HT-29 (cell line): ENCODE measurements around the gene B9D2. TPM values are rescaled to one million over a fixed set of nuclear protein-coding genes. Genes with fewer than 3 reads are reported as not detected.
"Not testable (repeated sequence)": the region's sequence is repeated elsewhere in the genome, so short reads cannot be mapped to it uniquely, and the experiment has no call there.

Source experiments
- DNase-seq: peaks from one replicate; pipeline ENCODE4 v3.0.0-alpha.2; 2015; ENCODE audit warnings: low spot score
- total RNA-seq: library from RNA; depleted of rRNA; stranded (reverse); fragments of >200 nt; shearing (Covaris generic); gene quantifications from 2 replicates; pipeline ENCODE4 v1.2.3, GENCODE V29; 2014; rRNA removed

The B9D2 gene
- total RNA-seq = 26.9 and 32.1 TPM in 2 replicates

- peak; percentile 100 for DNase-seq
Measured at GRCh38 chr19:41363753-41364523, at the start of gene B9D2. TSS of gene B9D2 (minus strand) at chr19:41364149. CDS start at chr19:41363519, 630 bp downstream.

- no peak for DNase-seq
Measured at GRCh38 chr19:41412953-41413352, 49.0 kb upstream of the B9D2 start.

- no peak for DNase-seq
Measured at GRCh38 chr19:41411968-41412265, 48.0 kb upstream of the B9D2 start.

- no peak for DNase-seq
Measured at GRCh38 chr19:41411100-41411967, 47.4 kb upstream of the B9D2 start.

GRCh38 chr19:41410336-41411054 lies 46.5 kb upstream of the B9D2 start:
- no peak for DNase-seq

GRCh38 chr19:41409288-41409687 lies 45.3 kb upstream of the B9D2 start:
- peak; percentile 91 for DNase-seq

GRCh38 chr19:41408846-41409245 lies 44.9 kb upstream of the B9D2 start:
- not testable (repeated sequence) for DNase-seq

DNA sequence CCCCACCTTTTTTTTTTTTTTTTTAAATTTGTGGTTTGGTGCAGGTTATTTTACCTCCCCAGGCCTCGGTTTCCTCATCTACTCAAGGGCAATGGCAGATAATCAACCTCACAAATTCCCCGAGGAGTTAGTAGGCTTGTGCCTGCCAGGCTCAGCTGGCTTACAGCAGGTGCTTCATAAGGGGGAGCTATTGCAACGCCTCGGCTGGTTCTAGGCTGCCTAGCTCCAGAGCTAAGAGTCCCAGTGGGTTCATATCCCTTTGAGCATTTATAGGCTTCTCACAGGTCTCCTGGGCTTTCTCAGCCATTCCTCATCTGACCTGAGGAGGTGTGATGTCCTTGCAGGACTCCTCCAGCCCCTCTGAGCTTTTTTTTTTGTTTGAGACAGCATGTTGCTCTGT lies 44.3 kb upstream of the B9D2 start:
- no peak for DNase-seq

- DNase-seq = no peak
Measured at GRCh38 chr19:41407271-41407670, 43.3 kb upstream of the B9D2 start.

GRCh38 chr19:41405776-41406175 lies 41.8 kb upstream of the B9D2 start:
- DNase-seq = no peak

DNA sequence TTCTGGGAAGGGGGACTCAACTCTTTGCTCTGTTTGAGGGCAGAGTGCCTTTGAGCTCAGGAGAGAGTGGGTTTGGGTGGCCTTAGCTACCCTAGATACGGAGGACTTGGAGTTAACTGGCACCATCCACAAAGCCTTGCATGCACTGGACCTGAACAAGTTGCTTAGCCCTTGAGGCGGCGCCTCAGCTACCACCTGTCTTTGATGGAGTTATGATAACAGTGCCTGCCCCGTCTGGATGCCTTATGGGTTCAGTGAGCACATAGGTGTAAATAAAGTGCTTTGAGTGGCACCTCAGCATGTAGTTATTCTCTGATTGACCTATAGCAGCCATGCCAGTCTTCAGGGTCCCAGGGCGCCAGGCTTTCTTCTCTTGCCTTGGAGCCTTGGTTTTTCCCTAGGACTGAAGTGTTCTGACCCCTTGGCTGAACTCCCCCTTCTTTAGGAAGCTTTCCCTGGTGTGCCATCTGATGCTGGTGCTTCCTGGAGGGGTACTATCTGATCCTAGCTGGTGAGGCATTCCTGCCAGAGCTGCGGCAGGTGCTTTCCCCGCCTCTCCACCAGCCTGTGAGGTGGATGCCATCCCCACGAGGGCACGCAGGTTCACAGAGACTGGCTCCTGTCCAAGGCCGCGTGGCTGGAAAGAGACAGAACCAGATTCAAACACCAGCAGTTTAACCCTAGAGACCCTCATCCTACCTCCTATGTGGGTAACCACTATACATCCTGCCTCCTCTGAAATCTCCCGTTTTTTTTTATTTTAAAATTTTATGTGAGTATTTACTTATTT lies 39.4 kb upstream of the B9D2 start:
- no peak for DNase-seq

DNA sequence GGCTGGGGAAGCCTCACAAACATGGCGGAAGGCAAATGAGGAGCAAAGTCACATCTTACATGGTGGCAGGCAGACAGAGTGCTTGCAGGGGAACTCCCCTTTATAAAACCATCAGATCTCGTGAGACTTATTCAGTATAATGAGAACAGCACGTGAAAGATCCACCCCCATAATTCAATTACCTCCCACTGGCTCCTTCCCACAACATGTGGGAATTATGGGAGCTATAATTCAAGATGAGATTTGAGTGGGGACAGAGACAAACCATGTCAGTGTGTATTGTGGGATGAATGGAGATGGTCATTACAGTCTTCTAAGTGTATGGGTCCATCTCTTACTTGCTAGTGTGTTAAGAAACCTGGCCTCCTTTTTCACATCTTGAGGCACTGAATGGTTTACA lies 38.1 kb upstream of the B9D2 start:
- DNase-seq = no peak

DNA sequence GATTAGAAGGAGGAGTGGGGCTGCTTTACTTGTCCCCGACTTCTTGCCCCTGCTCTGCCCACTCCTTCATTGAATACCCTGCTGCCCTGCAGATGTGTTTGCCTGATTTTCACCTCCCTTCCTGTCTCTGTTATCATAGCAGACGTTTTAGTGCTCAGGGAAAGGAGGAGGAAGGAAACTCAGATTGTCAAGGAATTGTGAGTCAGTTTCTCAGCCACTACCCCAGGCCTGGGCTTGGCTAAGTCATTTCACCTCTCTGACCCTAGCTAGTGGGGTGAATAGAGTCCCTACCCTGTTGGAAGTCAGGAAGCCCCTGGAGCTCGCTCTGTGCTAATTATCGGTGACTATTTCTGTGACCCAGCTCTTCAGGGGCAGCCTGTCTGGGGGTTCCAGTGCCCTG lies 37.5 kb upstream of the B9D2 start:
- DNase-seq = no peak

GRCh38 chr19:41399525-41399924 lies 35.6 kb upstream of the B9D2 start:
- no peak for DNase-seq

DNA sequence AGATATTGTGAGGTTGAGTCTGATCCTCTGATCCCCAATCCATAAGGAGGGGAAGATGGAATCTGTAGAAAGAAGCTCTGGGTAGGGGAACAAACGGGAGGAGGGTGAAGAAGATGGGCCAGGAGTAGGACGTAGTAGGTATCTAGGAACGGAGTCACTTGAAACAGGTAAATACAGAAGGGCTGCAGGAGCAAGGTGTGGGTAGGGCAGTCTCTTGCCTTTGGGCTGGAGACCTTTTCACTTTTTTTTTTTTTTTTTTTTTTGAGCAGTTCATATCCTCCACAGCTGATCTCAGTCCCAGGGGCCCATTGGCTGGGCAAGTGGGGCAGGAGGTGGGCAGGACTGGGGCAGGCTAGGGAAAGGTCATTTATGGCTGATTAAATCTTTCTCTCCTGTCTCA lies 35.1 kb upstream of the B9D2 start:
- DNase-seq = no peak

DNA sequence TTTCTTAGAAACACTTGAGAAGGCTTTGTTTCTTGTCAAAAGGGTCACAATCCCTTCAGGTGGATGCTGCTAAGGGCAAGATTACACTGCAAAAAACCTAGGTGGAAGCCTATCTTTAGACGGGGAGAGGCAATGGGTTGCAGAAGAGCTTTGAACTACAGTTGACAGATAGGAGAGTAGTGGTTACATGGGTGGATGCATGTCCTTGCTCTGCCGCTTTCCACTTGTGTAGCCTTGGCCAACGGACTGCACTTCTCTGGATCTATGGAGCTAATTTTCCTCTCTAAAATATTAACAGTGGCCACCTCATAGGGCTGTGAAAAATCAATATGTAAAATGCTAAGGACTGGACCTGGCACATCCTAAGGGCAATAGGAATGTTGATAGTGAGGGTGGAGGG lies 34.6 kb upstream of the B9D2 start:
- no peak for DNase-seq

DNA sequence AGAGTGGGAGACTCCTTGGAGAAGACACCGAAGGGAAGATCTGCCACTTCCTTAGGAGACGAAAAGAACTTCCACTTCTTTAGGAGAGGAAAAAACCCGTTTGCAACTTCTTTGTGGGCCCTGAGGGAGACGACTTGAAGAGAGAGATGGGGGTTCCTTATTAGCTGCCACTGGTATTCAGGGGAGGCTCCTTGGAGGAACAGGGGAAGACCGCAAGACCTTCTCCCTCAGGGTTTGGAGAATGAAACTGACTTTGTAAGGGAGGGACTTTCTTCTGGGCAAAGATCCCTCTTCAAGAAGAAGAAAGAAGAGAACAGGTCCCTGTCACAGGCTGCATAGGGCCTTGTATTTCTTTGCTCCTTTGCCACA lies 34.1 kb upstream of the B9D2 start:
- DNase-seq = no peak

GRCh38 chr19:41397086-41398049 lies 33.4 kb upstream of the B9D2 start, which contains the start of the genes BCKDHA and EXOSC5:
TSS of gene BCKDHA (plus strand) at chr19:41397818. CDS start at chr19:41397828, 10 bp downstream.
TSS of gene EXOSC5 (minus strand) at chr19:41397359. CDS start at chr19:41397328, 31 bp downstream.
- DNase-seq = peak; percentile 100

DNA sequence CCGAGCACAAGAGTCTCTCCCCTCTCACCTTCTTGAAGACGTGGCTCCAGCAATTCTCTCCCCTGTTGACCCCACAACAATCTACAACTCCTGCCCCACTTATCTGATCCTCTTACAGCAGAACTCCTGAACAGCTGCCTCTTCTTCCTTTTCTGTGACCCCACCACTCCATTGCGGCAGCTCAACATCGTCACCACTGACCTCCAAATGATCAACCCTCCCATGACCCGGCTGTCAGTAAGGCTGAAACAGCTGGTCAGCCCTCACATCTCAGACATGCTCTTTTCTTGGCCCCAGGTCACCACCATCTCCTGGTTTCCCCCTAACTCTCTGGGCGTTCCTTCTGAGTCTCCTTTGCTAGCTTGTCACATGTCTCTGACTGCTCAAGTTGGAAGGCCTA lies 31.4 kb upstream of the B9D2 start:
- DNase-seq = no peak

GRCh38 chr19:41392775-41393174 lies 28.8 kb upstream of the B9D2 start:
- no peak for DNase-seq
